Effector memory CD4-positive, alpha-beta T cell (primary cell): ENCODE measurements around the gene ATP1A2.

Experiments used
- DNase-seq, 3 donors: peaks; one replicate each; pipeline ENCODE4 v3.0.0-alpha.2; 2020
- H3K27ac ChIP-seq: 2 replicates; pipeline ENCODE4 v1.7.0; 2013; ENCODE audit warnings: mild to moderate bottlenecking, low read length, moderate library complexity; ENCODE audit not compliant: insufficient read depth, poor library complexity, severe bottlenecking
- H3K27me3 ChIP-seq: replicated peaks from 2 replicates; pipeline ENCODE4 v1.7.0; 2013; ENCODE audit warnings: mild to moderate bottlenecking, low read length; ENCODE audit not compliant: insufficient read depth, control insufficient read depth, poor library complexity, severe bottlenecking
- H3K36me3 ChIP-seq: 2 replicates; pipeline ENCODE4 v1.7.0; 2013; ENCODE audit warnings: mild to moderate bottlenecking, low read length, moderate library complexity; ENCODE audit not compliant: control insufficient read depth, insufficient read depth
- H3K4me1 ChIP-seq: 2 replicates; pipeline ENCODE4 v1.7.0; 2013; ENCODE audit warnings: low read length, mild to moderate bottlenecking; ENCODE audit not compliant: control insufficient read depth, insufficient read depth, poor library complexity, severe bottlenecking
- H3K4me3 ChIP-seq: 2 replicates; pipeline ENCODE4 v1.7.0; 2013; ENCODE audit warnings: low read length, low read depth, mild to moderate bottlenecking; ENCODE audit not compliant: insufficient read depth, poor library complexity, severe bottlenecking
- H3K9me3 ChIP-seq: 2 replicates; pipeline ENCODE4 v1.7.0; 2013; ENCODE audit warnings: mild to moderate bottlenecking, low read length, moderate library complexity; ENCODE audit not compliant: control insufficient read depth

Gene ATP1A2

GRCh38 chr1:160112357-160112756 lies 3.2 kb upstream of the ATP1A2 start:
- H3K9me3 ChIP-seq, result no peaks in the 10 kb centered on the region
- no peak for DNase-seq
- no peaks in the 10 kb centered on the region for H3K27me3 ChIP-seq
- no peak overlapping the region for H3K27ac ChIP-seq
- H3K4me3 ChIP-seq, result no peak overlapping the region
- H3K4me1 ChIP-seq, result no peaks in the 10 kb centered on the region
- H3K36me3 ChIP-seq, result no peaks in the 10 kb centered on the region

DNA sequence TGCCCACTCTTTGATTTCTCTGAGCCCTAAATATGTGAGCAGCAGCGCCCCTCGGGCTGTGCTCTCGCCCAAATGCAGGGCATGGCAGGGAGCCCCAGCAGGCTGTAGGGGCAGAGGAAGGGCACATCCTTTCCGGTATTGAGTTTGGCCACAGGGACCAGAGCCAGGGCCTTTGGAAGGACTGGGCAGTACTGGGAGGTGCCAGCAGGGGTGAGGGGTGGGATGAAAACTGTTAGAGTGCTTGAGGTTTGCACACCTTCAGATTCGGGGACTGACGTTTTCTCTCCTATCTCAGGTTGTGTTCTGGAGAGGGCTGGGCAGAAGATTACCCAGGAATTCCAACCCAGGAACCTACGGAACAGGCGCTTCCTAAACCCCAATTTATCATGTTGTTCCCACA lies 2.2 kb upstream of the ATP1A2 start:
- Histone ChIP-seq H3K4me3 (no peak overlapping the region), H3K36me3 (no peaks in the 10 kb centered on the region), H3K9me3 (no peaks in the 10 kb centered on the region), H3K27me3 (no peaks in the 10 kb centered on the region), H3K4me1 (no peaks in the 10 kb centered on the region), H3K27ac (no peak overlapping the region)
- no peak for DNase-seq

- DNase-seq, result no peak
- no peaks in the 10 kb centered on the region for H3K27me3 ChIP-seq
- no peak overlapping the region for H3K4me3 ChIP-seq
- H3K9me3 ChIP-seq, result no peaks in the 10 kb centered on the region
- H3K4me1 ChIP-seq, result no peaks in the 10 kb centered on the region
- H3K27ac ChIP-seq, result no peak overlapping the region
- no peaks in the 10 kb centered on the region for H3K36me3 ChIP-seq
Measured at GRCh38 chr1:160114085-160114484, 1.5 kb upstream of the ATP1A2 start.

GRCh38 chr1:160116283-160117147 lies 956 bp downstream of the ATP1A2 start:
- Histone ChIP-seq H3K36me3 (no peaks in the 10 kb centered on the region), H3K9me3 (no peaks in the 10 kb centered on the region), H3K27me3 (no peaks in the 10 kb centered on the region), H3K4me1 (no peaks in the 10 kb centered on the region), H3K27ac (no peak overlapping the region), H3K4me3 (no peak overlapping the region)
- no peak for DNase-seq

- Histone ChIP-seq H3K4me3 (no peak overlapping the region), H3K36me3 (no peaks in the 10 kb centered on the region), H3K9me3 (no peaks in the 10 kb centered on the region), H3K27ac (no peak overlapping the region), H3K27me3 (no peaks in the 10 kb centered on the region), H3K4me1 (no peaks in the 10 kb centered on the region)
- DNase-seq, result no peak
Measured at GRCh38 chr1:160117300-160117699, 1.7 kb downstream of the ATP1A2 start.

DNA sequence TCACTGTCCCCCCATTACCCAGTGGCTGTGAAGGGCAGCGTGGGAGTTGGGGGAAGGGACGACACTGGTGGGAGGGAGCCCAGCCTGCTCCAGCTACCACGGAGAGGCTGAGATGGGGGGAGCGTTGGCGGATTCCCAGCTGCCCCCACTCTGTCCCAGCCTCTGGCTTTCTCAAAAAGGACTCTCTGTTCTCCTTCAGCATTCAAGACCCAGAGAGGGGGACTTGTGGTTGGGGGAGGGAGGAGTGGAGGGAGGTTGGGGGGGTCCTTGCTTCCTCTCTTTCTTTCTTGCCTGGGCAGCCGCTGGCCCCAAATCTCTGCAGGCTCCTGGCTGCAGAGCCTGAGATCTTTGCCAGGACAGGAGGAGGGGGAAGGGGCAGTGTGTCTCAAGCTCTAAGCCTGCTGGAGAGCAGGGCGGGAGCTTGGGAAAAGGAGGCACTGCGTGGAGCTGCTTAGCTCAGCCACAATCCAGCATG lies 2.2 kb downstream of the ATP1A2 start:
- no peak for DNase-seq
- no peak overlapping the region for H3K4me3 ChIP-seq
- no peaks in the 10 kb centered on the region for H3K9me3 ChIP-seq

DNA sequence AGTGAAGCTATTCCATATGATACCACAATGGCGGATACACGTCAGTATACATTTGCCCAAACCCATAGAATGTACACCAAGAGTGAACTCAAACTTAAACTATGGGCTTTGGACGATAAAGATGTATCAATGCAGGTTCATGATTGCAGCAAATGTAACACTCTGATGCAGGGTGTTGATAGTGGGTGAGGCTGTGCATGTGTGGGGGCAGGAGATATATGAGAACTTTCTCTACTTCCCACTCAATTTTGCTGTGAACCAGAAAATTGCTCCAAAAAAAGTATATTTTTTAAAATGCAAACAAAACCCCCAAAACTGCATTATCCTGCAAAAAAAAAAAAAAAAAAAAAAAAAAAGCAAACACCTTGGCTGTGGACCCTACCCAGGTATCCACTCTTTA lies 3.4 kb downstream of the ATP1A2 start:
- DNase-seq, result no peak
- Histone ChIP-seq H3K36me3 (no peaks in the 10 kb centered on the region), H3K27ac (no peak overlapping the region), H3K4me1 (no peaks in the 10 kb centered on the region), H3K9me3 (no peaks in the 10 kb centered on the region), H3K27me3 (no peaks in the 10 kb centered on the region), H3K4me3 (no peak overlapping the region)

More for the DNA sequence above, 2.2 kb downstream of the ATP1A2 start:
- Histone ChIP-seq H3K27ac (no peak overlapping the region), H3K27me3 (no peaks in the 10 kb centered on the region), H3K36me3 (no peaks in the 10 kb centered on the region), H3K4me1 (no peaks in the 10 kb centered on the region)

DNA sequence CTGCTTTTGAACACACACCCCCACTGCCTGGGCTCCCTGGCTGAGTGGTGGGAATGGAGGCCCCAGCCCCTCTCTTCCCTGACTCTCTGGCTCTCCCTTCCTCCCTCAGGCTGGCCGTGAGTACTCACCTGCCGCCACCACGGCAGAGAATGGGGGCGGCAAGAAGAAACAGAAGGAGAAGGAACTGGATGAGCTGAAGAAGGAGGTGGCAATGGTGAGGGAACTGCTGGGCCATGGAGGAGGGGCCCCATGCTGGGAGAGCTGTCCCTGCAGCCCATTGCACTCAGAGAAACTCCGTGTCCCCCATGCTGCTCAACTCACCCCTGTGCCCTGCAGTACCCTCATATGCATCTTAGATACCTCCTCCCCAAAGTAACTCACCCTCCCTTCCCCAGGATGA lies 5.2 kb downstream of the ATP1A2 start:
- Histone ChIP-seq H3K27ac (no peak overlapping the region), H3K9me3 (no peaks in the 10 kb centered on the region), H3K36me3 (no peaks in the 10 kb centered on the region), H3K4me3 (no peak overlapping the region), H3K4me1 (no peaks in the 10 kb centered on the region), H3K27me3 (no peaks in the 10 kb centered on the region)
- DNase-seq, result no peak

DNA sequence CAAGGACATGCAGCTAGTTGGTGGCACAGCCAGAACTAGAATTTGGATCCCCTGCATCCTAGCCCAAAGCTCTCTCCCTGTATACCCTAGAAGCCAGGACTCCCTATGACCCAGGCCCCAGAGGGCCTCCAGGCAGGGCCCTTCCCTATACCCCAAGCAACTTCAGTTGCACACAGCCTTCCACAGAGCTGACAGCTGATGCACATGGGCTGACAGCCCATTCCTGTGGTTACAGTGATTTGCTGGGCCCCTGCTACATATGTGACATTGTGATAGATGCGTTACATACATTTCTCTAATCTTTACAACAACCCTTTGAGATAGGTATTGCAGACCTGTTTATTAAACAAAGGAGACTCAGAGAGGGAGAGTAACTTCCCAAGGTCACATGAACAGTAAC lies 5.8 kb downstream of the ATP1A2 start:
- Histone ChIP-seq H3K27me3 (no peaks in the 10 kb centered on the region), H3K4me3 (no peak overlapping the region), H3K36me3 (no peaks in the 10 kb centered on the region), H3K27ac (no peak overlapping the region), H3K9me3 (no peaks in the 10 kb centered on the region), H3K4me1 (no peaks in the 10 kb centered on the region)
- no peak for DNase-seq

DNA sequence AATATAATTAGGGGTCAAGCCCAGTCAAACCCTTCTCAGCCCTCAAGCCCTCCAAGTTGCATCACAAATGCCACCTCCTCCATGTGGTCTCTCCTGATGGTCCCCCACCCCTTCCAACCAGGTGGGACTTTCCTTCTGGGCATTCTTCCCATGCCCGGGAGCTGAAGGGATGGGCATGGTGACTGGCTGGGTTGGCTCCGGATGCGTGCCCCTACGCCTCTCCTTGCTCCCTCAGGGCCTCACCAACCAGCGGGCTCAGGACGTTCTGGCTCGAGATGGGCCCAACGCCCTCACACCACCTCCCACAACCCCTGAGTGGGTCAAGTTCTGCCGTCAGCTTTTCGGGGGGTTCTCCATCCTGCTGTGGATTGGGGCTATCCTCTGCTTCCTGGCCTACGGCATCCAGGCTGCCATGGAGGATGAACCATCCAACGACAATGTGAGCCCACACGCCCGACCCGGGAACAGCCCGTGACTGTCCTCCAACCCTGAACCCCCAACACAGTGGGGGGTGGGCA lies 7.5 kb downstream of the ATP1A2 start:
- Histone ChIP-seq H3K9me3 (no peaks in the 10 kb centered on the region), H3K36me3 (no peaks in the 10 kb centered on the region), H3K4me1 (no peaks in the 10 kb centered on the region), H3K27ac (no peak overlapping the region), H3K27me3 (no peaks in the 10 kb centered on the region), H3K4me3 (no peak overlapping the region)
- DNase-seq, result no peak
